HepG2 (cell line): Measurements from ENCODE around the gene KCTD6. TPM values are rescaled to one million over a fixed set of nuclear protein-coding genes. Genes with fewer than 3 reads are reported as not detected.

ENCODE experiments used
- ELF3 ChIP-seq: IDR thresholded peaks from 2 replicates; pipeline ENCODE4 v1.6.1; 2016; ENCODE audit warnings: missing genetic modification reagents, missing compliant biosample characterization
- GFI1 ChIP-seq: sonication (generic); formaldehyde crosslinking; IDR thresholded peaks from 2 replicates; pipeline ENCODE4 v1.5.0; 2020; ENCODE audit warnings: missing genetic modification reagents, mild to moderate bottlenecking, borderline replicate concordance
- HIVEP1 ChIP-seq: sonication (generic); formaldehyde crosslinking; IDR thresholded peaks from 2 replicates; pipeline ENCODE4 v1.4.0; 2020; ENCODE audit warnings: mild to moderate bottlenecking, missing genetic modification reagents
- HOXD1 ChIP-seq: sonication (generic); formaldehyde crosslinking; IDR thresholded peaks from 2 replicates; pipeline ENCODE4 v1.5.0; 2020; ENCODE audit warnings: missing genetic modification reagents
- MEF2D ChIP-seq: sonication (generic); formaldehyde crosslinking; IDR thresholded peaks from 2 replicates; pipeline ENCODE4 v1.5.1; 2020; ENCODE audit warnings: mild to moderate bottlenecking, missing genetic modification reagents
- PCBP2 ChIP-seq: fragments of 200-400 bp; formaldehyde crosslinking; optimal IDR thresholded peaks from 2 replicates; pipeline ENCODE3; 2018; ENCODE audit warnings: low read length, low read depth; ENCODE audit not compliant: poor library complexity, severe bottlenecking
- RCOR2 ChIP-seq: IDR thresholded peaks from 2 replicates; pipeline ENCODE4 v1.6.1; 2016; ENCODE audit warnings: missing biosample characterization, missing genetic modification reagents
- SRSF4 ChIP-seq: fragments of 200-400 bp; formaldehyde crosslinking; IDR thresholded peaks from one replicate; pipeline ENCODE4 v1.6.1; 2018; ENCODE audit warnings: mild to moderate bottlenecking, low read depth, low read length, moderate library complexity; ENCODE audit not compliant: poor library complexity, severe bottlenecking
- TCF7 ChIP-seq: sonication (generic); IDR thresholded peaks from 2 replicates; pipeline ENCODE4 v1.6.1; 2016; ENCODE audit warnings: antibody characterized with exemption, low read depth
- TRAFD1 ChIP-seq: sonication (generic); formaldehyde crosslinking; IDR thresholded peaks from 2 replicates; pipeline ENCODE4 v1.5.1; 2020; ENCODE audit warnings: missing genetic modification reagents, mild to moderate bottlenecking, borderline replicate concordance
- ZBTB2 ChIP-seq: sonication (generic); formaldehyde crosslinking; IDR thresholded peaks from 2 replicates; pipeline ENCODE4 v1.8.0; 2022; ENCODE audit warnings: low read depth, missing genetic modification reagents
- ZBTB21 ChIP-seq: sonication (generic); formaldehyde crosslinking; IDR thresholded peaks from 2 replicates; pipeline ENCODE4 v1.4.0; 2020; ENCODE audit warnings: missing genetic modification reagents
- ZNF460 ChIP-seq: sonication (generic); formaldehyde crosslinking; IDR thresholded peaks from 2 replicates; pipeline ENCODE4 v1.5.1; 2020; ENCODE audit warnings: missing genetic modification reagents, mild to moderate bottlenecking, borderline replicate concordance
- ZNF598 ChIP-seq: sonication (generic); formaldehyde crosslinking; IDR thresholded peaks from 2 replicates; pipeline ENCODE4 v1.5.1; 2020; ENCODE audit warnings: mild to moderate bottlenecking, missing genetic modification reagents, borderline replicate concordance
- ZNF644 ChIP-seq: IDR thresholded peaks from 2 replicates; pipeline ENCODE4 v1.6.1; 2016; ENCODE audit warnings: low read depth
- ZNF652 ChIP-seq: IDR thresholded peaks from 2 replicates; pipeline ENCODE4 v1.6.1; 2016; ENCODE audit warnings: low read depth, borderline replicate concordance
- ZNF850 ChIP-seq: sonication (generic); formaldehyde crosslinking; conservative IDR thresholded peaks from 2 replicates; pipeline ENCODE4 v1.9.0; 2021; ENCODE audit warnings: mild to moderate bottlenecking, missing genetic modification reagents
- polyA plus RNA-seq, 8 experiments: library from polyadenylated mRNA; depleted of rRNA in 3 of 8; stranded (reverse) in 7 of 8; unstranded in 1 of 8; fragments of >200 nt; fragmentation: Illumina TruSeq in 4 of 8; extraction: Trizol in 4 of 8; gene quantifications; 2 replicates each; pipeline versions ENCODE4 v1.2.1 to v1.2.3, GENCODE V29; 2011 to 2016; ENCODE audit warnings: low read depth in 4 of 8, missing spikeins in 1 of 8, mixed read lengths in 1 of 8; ENCODE audit not compliant: insufficient read depth in 1 of 8
- total RNA-seq, 5 experiments: library from RNA; depleted of rRNA; stranded (reverse); fragments of >200 nt; fragmentation: Illumina TruSeq; extraction: Trizol; gene quantifications; 2 replicates each; pipeline ENCODE4 v1.2.3, GENCODE V29; 2016; ENCODE audit warnings: low read depth in 1 of 5
- TF ChIP-seq, protein P1 (sequence below): sonication (generic); formaldehyde crosslinking; IDR thresholded peaks from 2 replicates; pipeline ENCODE4 v1.9.0; 2022; ENCODE audit warnings: low read depth, missing genetic modification reagents
- TF ChIP-seq, protein P2 (sequence below): sonication (generic); formaldehyde crosslinking; IDR thresholded peaks from 2 replicates; pipeline ENCODE4 v1.5.0; 2020; ENCODE audit warnings: mild to moderate bottlenecking, missing genetic modification reagents
- TF ChIP-seq, protein P3 (sequence below): sonication (generic); formaldehyde crosslinking; IDR thresholded peaks from 2 replicates; pipeline ENCODE4 v1.8.1; 2022; ENCODE audit warnings: mild to moderate bottlenecking, missing genetic modification reagents

The KCTD6 gene
- total and polyA plus RNA-seq, 2 of the 13 experiments (the other 11 are each of a cell fraction or from before 2014, with no cell fraction given) = 13.4 to 14.2 TPM

DNA sequence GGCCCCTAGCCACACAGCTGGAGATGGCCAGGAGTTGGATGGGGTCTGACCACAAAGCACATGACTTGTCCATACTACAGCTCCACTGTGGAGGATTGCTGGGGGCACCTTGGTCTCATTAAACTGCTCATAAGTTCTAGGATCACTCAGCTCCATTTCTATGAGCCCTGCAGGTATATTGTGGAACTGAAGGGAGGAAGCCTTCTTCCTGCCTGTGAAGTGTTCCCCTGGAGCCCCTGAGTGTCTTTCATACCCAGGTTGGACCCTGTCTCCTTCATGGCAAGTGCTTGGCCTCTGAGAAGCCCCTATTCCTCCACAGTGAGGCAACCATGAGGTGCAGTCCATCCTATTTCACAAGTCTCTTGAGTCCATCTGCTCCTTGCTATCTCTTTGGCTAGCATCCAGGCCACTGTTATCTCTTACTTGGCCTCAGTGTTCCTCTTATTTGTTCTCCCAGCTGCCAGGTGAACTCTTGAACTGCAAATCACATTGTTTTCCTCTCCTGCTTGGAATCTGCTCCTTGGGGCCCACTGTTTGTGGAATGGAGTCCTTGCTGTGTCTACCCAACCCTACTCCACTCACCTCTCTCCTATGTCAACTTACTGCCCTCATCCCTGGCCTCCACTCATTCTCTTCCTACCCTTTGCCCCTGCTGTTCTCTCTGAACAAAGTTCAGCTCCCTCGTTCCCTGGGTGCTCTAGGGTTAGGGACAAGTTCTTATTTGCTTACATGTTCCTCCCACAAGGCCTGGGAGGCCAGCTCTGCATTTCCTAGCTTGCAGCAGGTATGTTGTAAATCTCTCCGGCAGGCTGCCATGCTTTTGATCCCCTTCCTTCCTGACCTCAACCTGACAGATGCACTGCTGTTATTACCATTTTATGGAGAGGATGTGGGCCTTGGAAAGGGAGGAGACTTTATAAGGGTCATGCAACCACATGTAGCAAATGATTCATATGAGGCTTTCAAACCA, 43.9 kb downstream of the KCTD6 start (continued):
- TF ChIP-seq, protein P1, sequence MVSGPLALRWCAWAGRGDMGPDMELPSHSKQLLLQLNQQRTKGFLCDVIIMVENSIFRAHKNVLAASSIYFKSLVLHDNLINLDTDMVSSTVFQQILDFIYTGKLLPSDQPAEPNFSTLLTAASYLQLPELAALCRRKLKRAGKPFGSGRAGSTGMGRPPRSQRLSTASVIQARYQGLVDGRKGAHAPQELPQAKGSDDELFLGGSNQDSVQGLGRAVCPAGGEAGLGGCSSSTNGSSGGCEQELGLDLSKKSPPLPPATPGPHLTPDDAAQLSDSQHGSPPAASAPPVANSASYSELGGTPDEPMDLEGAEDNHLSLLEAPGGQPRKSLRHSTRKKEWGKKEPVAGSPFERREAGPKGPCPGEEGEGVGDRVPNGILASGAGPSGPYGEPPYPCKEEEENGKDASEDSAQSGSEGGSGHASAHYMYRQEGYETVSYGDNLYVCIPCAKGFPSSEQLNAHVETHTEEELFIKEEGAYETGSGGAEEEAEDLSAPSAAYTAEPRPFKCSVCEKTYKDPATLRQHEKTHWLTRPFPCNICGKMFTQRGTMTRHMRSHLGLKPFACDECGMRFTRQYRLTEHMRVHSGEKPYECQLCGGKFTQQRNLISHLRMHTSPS (CRISPR knock-in tag) = peak; percentile 83; the same call in 1 of the 2 replicates
- TF ChIP-seq ZNF850 (CRISPR knock-in tag) (no peak), TCF7 (0 out of 2 replicates have a peak, but pooled peaks have one; percentile 11), ZBTB2 (CRISPR knock-in tag) (no peak), ZBTB21 (CRISPR knock-in tag) (no peak), ZNF460 (no peak; the same call in 1 of the 2 replicates), HOXD1 (CRISPR knock-in tag) (no peak), ELF3 (peak; percentile 68), ZNF598 (0 out of 2 replicates have a peak, but pooled peaks have one; percentile 43), MEF2D (CRISPR knock-in tag) (peak; percentile 58; the same call in 1 of the 2 replicates), HIVEP1 (CRISPR knock-in tag) (0 out of 2 replicates have a peak, but pooled peaks have one; percentile 36), SRSF4 (no peak), ZNF644 (peak; percentile 86), RCOR2 (CRISPR knock-in tag) (peak; percentile 87), ZNF652 (CRISPR knock-in tag) (0 out of 2 replicates have a peak, but pooled peaks have one; percentile 16), GFI1 (CRISPR knock-in tag) (peak; percentile 91), TRAFD1 (no peak), PCBP2 (no peak)
- TF ChIP-seq, protein P2, sequence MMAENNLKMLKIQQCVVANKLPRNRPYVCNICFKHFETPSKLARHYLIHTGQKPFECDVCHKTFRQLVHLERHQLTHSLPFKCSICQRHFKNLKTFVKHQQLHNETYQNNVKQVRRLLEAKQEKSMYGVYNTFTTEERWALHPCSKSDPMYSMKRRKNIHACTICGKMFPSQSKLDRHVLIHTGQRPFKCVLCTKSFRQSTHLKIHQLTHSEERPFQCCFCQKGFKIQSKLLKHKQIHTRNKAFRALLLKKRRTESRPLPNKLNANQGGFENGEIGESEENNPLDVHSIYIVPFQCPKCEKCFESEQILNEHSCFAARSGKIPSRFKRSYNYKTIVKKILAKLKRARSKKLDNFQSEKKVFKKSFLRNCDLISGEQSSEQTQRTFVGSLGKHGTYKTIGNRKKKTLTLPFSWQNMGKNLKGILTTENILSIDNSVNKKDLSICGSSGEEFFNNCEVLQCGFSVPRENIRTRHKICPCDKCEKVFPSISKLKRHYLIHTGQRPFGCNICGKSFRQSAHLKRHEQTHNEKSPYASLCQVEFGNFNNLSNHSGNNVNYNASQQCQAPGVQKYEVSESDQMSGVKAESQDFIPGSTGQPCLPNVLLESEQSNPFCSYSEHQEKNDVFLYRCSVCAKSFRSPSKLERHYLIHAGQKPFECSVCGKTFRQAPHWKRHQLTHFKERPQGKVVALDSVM = peak; percentile 79
- TF ChIP-seq, protein P3, sequence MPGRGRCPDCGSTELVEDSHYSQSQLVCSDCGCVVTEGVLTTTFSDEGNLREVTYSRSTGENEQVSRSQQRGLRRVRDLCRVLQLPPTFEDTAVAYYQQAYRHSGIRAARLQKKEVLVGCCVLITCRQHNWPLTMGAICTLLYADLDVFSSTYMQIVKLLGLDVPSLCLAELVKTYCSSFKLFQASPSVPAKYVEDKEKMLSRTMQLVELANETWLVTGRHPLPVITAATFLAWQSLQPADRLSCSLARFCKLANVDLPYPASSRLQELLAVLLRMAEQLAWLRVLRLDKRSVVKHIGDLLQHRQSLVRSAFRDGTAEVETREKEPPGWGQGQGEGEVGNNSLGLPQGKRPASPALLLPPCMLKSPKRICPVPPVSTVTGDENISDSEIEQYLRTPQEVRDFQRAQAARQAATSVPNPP (CRISPR knock-in tag) = 0 out of 2 replicates have a peak, but pooled peaks have one; percentile 77
